NCI-H345 treated with DMSO at 0.1 percent for 48 hours (cell line): ENCODE measurements around the gene SEL1L.
"Not testable (repeated sequence)": the region's sequence is repeated elsewhere in the genome, so short reads cannot be mapped to it uniquely, and the experiment has no call there.

ENCODE experiments used
- DNase-seq: peaks from one replicate; lab custom pipeline; 2025; ENCODE audit not compliant: unreplicated experiment; lab: John Stamatoyannopoulos, UW

SEL1L gene

DNA sequence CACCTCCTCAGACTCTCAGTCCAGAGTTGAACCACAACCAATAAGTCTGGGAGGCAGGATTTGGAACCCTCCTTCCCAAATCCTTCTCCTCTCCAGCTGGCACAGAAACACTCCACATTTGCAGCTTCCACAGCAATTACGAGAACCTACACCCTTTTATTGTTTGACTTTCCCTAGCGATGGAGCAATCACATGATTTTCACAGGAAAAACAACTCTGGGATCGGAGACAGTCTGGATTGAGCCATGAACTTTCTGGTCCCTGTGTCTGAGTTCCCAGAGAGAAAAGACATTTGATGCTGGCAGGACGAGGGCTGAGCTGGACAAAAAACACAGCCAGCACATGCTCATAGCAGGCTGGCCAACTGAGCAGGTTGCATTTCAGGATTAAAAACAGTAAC, 84.5 kb downstream of the SEL1L start:
- no peak for DNase-seq

DNA sequence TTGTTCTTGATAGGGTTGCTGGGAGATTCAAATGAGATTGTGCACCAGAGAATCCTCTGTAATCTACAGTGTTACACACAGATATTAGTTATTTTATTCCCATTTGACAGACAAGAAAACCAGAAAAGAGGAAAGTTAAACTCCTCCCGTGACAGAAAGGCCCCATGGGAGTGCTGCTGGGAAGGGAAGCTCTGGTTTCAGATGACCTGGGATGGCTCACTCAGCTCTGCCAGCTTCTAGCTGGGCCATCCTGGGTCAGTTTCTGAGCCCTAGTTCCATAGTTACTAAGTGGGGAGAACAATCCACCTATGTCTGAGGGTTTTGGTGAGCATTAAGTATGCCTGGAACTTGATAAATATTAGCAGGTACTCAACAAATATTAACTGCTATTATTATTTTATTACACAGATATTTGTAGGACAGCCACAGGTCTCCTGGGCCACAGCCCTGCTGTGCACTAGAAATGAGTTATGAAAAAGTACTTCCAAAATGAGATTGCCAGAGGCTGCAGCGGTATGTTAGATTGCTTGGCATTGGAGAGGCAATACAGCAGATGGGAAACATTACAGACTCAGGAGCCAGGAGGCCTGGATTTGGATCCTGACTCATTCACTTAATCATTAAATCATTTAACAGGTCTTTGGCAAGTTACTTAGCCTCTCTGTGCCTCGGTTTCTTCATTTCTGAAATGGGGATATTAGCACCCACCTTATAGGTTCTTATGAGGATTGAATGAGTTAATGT, 86.5 kb downstream of the SEL1L start:
- DNase-seq, result no peak

DNA sequence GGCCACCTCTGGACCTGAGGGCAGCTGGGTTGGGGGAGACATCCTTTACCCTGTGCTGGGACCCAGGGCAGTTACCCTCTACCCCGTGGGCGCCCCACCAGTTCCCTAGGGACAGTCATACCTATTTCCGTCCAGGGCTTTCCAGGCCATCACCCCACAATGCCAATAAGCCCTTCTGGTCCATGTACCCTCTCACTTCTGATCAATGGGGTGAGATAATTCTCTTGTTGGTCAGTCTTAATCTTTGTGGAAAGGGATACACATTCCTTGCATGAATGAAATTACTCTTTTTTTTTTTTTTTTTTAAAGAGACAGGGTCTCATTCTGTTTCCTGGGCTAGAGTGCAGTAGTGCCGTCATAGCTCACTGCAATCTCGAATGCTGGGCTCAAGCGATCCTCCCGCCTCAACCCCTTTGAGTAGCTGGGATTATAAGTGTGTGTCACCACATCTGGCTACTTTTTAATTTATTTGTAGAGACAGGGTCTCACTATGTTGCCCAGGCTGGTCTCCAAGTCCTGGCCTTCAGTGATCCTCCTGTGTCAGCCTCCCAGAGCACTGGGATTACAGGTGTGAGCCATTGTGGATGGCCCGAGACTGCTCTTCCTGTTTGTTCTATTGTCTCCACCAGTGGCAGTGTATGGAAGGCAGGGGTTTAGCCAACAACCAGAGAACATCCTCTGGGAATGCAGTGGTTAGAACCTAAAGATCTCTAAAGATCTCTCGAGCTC, 87.2 kb downstream of the SEL1L start:
- no peak for DNase-seq

DNA sequence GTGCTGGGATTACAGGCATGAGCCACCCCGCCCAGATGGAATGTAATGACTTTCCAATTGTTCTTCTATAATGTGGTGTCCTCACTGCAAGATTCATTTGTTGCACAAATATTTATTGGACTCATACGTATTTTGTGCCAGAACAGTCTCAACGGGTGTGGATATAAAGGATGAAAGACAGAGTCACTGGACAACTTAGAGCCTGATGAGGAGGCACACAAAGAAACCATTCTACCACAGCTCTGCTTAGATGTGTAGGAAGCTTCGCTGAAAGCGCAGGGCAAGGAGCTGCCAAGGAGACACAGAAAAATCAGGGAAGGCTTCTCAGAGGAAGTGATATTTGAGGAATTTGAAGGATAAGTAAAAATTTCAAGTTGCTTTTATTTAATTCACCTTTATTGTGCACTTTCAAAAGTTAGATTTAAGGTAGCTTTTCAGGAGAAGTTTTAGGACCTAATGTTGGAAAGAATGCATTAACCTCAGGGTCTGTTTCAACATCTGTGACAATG, 92.0 kb downstream of the SEL1L start:
- no peak for DNase-seq

DNA sequence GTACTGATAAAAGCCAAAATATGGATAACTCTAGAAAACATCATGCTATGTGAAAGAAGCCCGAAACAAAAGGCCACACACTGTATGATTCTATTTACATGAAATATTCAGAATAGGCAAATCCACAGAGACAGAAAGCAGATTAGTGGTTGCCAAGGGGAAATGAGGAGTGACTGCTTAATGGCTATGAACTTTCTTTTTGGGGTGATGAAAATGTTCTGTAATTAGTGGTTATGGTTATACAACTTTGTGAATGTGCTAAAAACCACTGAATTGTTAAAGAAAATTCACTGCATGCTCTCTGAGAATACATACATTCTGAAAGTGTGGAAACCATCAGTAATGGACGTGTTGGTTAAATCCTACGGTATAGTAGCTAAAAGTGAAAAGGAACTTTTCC, 93.6 kb downstream of the SEL1L start:
- no peak for DNase-seq

DNA sequence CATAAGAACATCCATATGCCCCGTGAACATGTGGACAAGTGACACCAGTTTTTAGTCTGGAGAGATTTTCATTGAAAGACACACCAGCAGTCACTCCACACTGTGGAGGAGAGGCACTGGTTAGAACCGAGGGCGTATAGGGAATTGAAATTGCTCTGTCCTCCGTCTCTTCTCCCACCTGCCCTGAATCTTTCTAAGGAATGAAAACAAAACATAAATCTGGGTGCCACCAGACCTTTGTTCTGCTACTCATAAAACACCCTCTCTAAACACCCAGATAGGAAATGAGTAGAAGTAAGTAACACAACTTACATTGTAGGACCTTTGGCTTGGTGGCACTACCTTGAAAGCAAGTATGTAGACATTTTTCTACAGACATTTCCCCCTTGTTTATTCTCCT, 96.4 kb downstream of the SEL1L start:
- peak; percentile 8 for DNase-seq

DNA sequence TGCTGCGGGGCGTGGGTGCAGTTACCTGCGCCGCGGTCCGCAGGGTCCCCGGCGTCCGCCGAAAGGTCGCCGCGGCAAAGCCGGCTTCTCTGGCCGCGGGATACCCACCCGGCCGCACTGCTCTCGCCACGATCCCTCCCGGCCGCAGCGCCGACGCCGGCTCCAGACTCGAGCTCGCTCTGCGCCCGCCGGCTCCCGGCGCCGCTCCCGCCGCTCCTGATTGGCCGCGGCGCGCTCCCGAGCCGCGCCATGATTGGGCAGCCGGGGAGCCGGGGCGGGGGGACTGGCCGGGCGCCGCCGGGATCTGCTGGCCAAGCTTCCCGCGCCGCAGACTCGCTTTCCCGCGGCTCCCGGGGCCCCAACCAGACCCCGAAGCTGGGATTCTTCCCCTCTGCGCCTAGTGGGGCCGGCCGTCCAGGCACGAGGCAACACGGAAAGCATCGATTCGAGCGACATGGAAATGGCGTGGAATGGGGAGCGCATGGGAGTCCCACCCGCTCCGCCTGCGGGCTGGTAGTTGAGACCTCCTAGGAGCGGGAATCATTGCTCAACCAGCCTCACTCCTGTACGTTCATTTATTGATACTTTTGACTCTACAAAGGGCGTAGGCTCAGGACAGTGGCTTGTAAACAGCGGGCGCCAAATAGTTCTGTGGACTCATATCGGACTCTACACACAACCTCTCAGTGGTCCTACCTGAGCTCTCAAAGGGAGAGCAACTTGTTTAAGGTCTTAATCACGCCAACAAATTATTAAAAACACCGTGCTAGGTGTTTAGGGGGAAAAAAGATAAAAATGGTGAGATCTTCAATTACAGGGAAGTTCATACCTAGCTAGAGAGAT, 97.1 kb downstream of the SEL1L start:
- DNase-seq, result peak; percentile 62

DNA sequence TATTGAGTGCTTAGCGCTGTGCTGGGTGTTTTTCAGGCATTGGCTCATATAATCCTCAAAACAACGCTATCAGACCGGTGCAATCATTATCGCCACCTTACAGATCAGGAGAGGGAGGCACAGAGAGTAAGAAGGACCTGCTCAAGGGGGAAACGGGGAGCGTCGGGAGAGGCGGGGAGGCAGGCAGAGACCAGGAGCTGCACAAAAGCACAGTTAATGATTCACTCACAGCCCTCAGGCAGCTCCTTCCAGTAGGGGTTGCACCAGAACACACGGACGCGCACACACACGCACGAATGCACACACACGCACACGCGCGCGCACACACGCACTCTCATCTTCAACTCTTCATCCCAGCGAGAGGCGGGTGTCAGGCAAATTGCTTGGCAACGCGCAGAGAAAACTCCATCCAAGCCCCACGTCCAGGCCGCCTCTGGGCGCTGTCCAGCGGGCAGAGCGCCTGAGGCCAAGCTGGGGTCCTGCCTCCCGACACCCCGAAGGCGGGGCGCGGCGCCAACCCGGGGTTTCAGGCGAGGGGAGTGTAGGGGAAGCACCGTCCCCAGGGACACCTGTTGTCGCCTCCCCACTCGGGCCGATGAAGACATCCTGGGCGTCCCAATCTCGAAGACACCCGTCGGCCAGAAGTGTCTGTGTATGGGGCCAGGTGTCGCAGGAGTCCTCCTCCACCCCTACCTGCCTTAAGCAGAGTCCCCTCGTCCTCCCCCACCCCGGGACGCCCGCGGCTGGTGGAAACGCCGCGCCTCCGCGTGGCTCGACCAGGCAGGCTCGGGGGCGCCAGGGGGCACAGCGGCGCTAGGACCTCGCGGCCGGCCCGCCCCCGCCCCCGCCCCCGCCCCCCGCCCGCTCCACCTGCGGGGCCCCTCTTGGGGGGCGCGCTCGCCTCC, 98.0 kb downstream of the SEL1L start:
- DNase-seq, result peak; percentile 49

DNA sequence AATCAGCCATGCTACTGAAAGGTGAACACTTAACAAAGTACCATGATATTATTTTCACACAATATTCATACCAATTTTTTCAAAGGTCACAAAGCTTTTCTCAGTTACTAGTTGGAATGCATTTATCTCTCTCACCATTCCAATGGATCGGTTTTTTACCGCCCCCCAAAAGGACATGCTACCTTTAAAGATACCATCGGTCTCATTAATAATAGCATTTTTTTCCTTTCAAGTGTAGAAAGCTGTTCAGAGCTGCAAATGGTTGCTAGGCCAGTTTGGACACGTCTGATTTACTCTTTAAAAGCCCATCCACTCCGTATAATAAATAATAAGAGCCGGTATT, 98.6 kb downstream of the SEL1L start:
- DNase-seq, result no peak

DNA sequence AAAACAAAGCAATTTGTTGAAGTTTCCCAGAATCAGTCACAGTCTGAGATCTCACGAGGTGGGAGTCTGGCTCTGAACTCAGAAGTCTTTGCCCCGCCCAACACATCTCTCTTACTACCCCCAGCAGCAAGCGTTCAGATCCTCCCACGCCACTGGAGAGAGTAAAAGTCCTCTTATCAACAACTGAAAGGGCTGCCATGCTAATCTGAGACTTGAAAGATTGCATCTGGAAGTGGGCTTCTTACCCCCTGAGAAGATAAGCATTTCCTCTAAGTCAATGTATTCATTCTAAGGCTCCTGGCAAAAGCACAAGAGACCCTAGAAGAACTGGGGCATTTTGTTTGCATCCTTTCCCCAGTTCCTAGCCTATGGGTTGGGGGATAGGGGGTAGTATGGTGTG, 99.4 kb downstream of the SEL1L start:
- no peak for DNase-seq

DNA sequence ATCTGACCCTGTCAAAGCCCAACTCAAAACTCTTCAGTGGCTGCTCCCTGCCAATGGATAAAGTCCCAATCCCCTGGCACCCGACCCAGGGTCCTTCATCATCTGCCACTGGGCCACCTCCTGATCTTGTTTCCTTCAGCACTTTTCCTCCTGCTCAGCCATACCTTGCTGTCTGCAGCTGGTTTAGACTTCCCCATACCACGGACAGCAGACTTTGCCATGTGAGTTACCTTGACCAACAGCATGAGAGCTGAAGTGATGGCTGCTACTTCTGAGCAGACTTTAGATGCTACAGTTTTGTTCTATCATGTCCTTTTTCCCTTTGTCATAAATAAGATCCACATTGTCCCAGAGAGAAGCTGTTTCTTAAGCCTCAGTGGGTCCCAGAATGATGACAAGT, 100.3 kb downstream of the SEL1L start:
- DNase-seq, result no peak

DNA sequence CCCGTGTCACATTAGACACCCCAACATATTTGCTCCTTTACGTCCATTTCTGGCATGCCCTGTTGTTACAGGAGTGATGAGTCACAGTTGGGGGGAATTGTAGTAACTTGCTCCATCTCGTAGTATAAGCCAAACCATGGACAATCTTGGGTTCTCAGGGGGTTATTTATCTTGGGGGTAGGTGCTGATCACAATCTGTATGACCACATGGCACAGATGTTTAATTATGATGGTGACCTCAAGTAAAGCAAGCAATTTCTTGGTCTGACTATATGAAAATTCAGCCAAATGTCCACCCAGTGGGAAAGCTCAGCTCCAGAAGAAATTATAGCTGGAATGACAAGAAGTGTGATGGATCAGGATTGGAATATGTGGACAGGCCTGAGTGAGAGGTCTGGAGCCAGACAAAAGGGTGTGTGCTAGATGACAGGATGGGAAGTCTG, 101.4 kb downstream of the SEL1L start:
- no peak for DNase-seq

DNA sequence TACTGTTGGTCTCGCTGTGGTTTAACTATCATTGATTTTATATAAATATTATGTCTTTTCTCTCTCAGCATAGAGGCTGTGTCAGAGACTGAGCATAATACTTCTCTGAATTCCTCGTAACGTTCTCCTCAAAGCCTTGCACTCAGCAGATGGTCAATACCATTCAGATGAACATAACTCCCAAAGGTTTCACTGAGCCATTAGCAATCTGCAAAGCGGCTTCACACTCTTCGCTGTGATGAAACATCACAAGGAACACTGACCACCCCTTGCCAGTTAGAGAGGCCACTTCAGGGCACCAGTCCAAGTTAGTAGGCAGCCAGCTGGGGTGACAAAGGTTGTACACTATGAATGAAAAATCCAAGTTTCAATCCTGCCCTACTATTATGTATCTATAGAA, 103.4 kb downstream of the SEL1L start:
- DNase-seq, result no peak

DNA sequence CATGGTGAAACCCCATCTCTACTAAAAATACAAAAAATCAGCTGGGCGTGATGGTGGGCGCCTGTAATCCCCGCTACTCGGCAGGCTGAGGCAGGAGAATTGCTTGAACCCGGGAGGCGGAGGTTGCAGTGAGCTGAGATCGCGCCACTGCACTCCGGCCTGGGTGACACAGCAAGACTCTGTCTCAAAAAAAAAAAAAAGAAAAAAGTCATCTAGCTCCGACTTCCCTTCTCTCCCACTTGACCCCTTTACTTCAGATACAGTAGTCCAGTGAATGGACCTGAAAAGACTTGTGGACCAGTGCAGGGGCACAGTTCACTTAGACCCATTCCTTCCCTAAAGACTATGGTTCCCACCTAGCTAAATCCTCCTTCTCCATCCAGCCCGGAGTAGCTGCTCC, 103.9 kb downstream of the SEL1L start:
- not testable (repeated sequence) for DNase-seq

DNA sequence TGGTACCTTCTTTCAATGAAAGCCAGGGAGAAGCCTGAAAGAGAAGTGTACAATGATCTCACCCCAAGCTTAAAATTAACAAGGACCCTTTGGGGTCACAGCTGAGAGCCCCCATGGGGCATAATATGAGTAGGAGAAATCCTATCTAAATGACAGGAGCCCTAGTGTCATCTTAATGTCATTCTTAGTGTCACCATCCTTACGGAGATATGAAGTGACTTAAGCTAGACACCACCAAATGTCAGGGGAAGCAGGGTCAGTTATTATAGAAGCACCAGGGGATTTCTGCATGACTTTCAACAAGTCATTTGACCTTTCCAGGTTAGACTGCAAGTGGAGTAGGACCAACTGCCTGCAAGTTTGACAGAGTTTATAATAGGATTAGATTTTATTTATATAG, 104.6 kb downstream of the SEL1L start:
- no peak for DNase-seq

DNA sequence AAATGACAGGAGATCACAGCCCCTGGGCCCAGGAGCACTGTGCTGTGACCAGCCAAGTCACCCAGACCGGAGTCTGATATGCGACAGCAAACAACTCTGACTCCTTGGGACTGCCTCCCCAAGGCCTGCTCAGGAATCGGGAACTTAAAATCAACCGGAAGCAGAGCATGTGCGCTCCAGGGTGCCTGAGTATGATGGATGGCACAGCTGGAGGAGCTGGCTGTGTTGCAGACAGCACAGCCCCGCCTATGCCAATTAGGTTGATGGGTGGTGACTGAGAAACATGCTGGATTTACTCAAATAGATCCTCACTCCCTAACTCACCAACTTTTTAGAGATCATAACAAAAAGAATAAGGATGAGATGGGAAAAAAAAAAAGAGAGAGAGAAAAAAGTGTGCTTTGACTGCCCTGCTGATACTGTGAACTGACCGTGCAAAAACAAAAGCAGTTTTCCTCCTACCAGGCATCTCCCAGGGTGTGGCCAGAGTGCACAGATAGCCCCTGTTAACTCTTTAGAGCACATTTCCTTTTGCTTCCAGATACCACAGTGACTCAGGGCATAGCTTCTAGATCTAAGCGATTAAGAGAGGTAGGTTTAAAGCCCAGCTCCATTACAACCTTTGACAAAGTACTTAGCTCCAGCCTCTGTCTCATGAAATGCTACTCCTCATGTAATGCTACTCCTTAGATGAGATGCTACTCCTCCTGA, 106.2 kb downstream of the SEL1L start:
- DNase-seq, result no peak

DNA sequence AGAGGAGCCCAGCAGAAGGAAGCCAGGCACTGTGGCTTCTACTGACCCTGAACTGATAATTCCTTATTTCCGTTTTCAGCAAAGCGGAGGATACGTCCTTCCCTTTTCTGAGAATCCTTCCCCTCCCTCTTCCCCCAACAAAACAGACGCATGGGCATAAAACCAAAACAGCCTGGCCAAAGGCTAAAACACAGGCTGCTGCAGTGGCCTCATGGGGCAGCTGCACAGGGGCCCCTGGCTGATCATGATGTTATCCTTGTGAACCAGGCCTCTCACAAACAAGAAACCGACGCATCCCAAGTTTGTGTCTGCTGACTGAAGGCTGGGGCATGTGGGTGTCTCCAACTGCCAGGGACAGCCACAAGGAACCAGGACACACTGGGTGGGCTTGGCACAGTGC, 110.1 kb downstream of the SEL1L start:
- no peak for DNase-seq
